ENCODE data around the gene SPEF1. TPM values are rescaled to one million over a fixed set of nuclear protein-coding genes. Genes with fewer than 3 reads are reported as not detected.

SPEF1 gene
- polyA plus RNA-seq, 3 donors, result 0.09 TPM; not detected in 2

DNA sequence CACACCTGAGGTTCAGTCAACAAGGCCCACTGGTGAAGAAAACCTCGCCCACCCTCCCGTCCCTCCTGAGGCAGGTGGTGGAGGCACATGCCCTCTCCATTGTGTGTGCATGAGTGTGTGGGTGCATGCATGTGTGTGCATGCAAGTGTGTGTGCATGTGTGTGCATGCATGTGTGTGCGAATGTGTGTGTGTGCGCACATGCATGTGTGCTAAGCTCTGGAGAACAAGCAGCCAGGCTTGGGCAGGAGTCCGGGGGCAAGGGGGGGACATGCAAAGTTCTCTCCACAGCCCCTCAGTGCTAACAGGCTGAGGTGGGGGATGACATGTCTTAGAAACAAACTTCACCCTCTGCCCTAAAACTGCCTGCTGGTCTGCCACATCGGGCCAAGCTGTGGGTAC lies 51.9 kb downstream of the SPEF1 start:
- Histone ChIP-seq H2AFZ (ENCODE audit: insufficient read depth, low read depth, low read length, poor library complexity, severe bottlenecking) (no peak overlapping the region), H3K27ac (ENCODE audit: low read depth in 1 of 2, low read length in 2 of 2) (no peak overlapping the region), H3K9me3 (replicated peaks in 1 of 2; ENCODE audit: control insufficient read depth in 1 of 2, insufficient read depth in 1 of 2, low read length in 2 of 2) (peaks cover 0 to 4% of the 10 kb centered on the region in 2 donors), H4K20me1 (ENCODE audit: insufficient read depth, low read length) (no peaks in the 10 kb centered on the region), H3K36me3 (replicated peaks in 1 of 2; ENCODE audit: control insufficient read depth in 1 of 2, insufficient read depth in 2 of 2, low read length in 2 of 2) (no peaks in the 10 kb centered on the region), H3K9ac (ENCODE audit: insufficient read depth, low read length, poor library complexity, severe bottlenecking) (no peak overlapping the region), H3K4me2 (replicated peaks; ENCODE audit: extremely low read depth, low read length, poor library complexity, severe bottlenecking) (no peak overlapping the region), H3K27me3 (ENCODE audit: control insufficient read depth in 2 of 2, insufficient read depth in 2 of 2, low read length in 2 of 2) (peaks cover 0 to 50% of the 10 kb centered on the region in 2 donors), H3K79me2 (ENCODE audit: insufficient read depth, low read length) (no peaks in the 10 kb centered on the region), H3K4me1 (ENCODE audit: control insufficient read depth in 1 of 2, insufficient read depth in 2 of 2, low read length in 2 of 2) (no peaks in the 10 kb centered on the region), H3K4me3 (replicated peaks in 1 of 3; ENCODE audit: low read depth in 2 of 3, low read length in 3 of 3) (no peak overlapping the region)
- intact Hi-C loops (cut with micrococcal nuclease), result no loop called here
- H3K36me3 Mint-ChIP-seq, result no peaks in the 10 kb centered on the region
- no peak overlapping the region for H3K4me3 Mint-ChIP-seq
- WGBS (ENCODE audit: insufficient coverage), result 94% methylated on average over 2 of the region's 6 CpGs
- TF ChIP-seq, protein P1, sequence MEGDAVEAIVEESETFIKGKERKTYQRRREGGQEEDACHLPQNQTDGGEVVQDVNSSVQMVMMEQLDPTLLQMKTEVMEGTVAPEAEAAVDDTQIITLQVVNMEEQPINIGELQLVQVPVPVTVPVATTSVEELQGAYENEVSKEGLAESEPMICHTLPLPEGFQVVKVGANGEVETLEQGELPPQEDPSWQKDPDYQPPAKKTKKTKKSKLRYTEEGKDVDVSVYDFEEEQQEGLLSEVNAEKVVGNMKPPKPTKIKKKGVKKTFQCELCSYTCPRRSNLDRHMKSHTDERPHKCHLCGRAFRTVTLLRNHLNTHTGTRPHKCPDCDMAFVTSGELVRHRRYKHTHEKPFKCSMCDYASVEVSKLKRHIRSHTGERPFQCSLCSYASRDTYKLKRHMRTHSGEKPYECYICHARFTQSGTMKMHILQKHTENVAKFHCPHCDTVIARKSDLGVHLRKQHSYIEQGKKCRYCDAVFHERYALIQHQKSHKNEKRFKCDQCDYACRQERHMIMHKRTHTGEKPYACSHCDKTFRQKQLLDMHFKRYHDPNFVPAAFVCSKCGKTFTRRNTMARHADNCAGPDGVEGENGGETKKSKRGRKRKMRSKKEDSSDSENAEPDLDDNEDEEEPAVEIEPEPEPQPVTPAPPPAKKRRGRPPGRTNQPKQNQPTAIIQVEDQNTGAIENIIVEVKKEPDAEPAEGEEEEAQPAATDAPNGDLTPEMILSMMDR (IDR thresholded peaks at IDR 0.05), result no peak
- peaks cover 0 to 5% (median 0%) of the 10 kb centered on the region in 7 donors for H3K9me3 Mint-ChIP-seq
- DNase-seq, result no peak
- peaks cover 11% of the 10 kb centered on the region for H3K4me1 Mint-ChIP-seq
- H3K27ac Mint-ChIP-seq, result no peak overlapping the region
- H3K27me3 Mint-ChIP-seq (ENCODE audit: low read depth in 3 of 3), result peaks cover 39 to 60% (median 55%) of the 10 kb centered on the region in 3 donors

DNA sequence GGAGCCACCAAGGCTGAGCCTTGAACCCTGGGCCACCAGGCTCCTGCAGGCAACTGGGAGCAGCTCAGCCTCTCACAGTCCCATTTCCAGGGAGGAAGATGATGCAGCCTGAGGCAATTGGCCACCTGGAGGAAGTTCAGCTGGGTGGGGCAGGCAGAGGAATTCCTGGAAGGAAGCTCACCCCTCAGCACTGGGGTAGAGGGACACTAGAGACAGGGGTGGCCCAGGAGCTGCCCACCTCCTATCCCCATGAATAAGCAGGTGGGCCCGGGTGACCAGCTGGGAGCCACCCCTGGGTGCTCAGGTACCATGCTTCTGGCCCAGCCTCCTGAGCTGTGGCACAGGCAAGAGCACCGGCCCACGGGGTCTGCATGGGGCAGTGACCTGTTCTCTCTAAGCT lies 52.4 kb downstream of the SPEF1 start:
- H3K27ac Mint-ChIP-seq, result no peak overlapping the region
- Histone ChIP-seq H3K27ac (ENCODE audit: low read depth in 1 of 2, low read length in 2 of 2) (no peak overlapping the region), H3K4me3 (replicated peaks in 1 of 3; ENCODE audit: low read depth in 2 of 3, low read length in 3 of 3) (no peak overlapping the region), H4K20me1 (ENCODE audit: insufficient read depth, low read length) (no peaks in the 10 kb centered on the region), H2AFZ (ENCODE audit: insufficient read depth, low read depth, low read length, poor library complexity, severe bottlenecking) (no peak overlapping the region), H3K9ac (ENCODE audit: insufficient read depth, low read length, poor library complexity, severe bottlenecking) (no peak overlapping the region), H3K27me3 (ENCODE audit: control insufficient read depth in 2 of 2, insufficient read depth in 2 of 2, low read length in 2 of 2) (peaks cover 0 to 50% of the 10 kb centered on the region in 2 donors), H3K9me3 (replicated peaks in 1 of 2; ENCODE audit: control insufficient read depth in 1 of 2, insufficient read depth in 1 of 2, low read length in 2 of 2) (peaks cover 0 to 4% of the 10 kb centered on the region in 2 donors), H3K36me3 (replicated peaks in 1 of 2; ENCODE audit: control insufficient read depth in 1 of 2, insufficient read depth in 2 of 2, low read length in 2 of 2) (no peaks in the 10 kb centered on the region), H3K79me2 (ENCODE audit: insufficient read depth, low read length) (no peaks in the 10 kb centered on the region), H3K4me1 (ENCODE audit: control insufficient read depth in 1 of 2, insufficient read depth in 2 of 2, low read length in 2 of 2) (no peaks in the 10 kb centered on the region), H3K4me2 (replicated peaks; ENCODE audit: extremely low read depth, low read length, poor library complexity, severe bottlenecking) (no peak overlapping the region)
- TF ChIP-seq, protein P1 (IDR thresholded peaks at IDR 0.05), result no peak
- 67% methylated on average over 1 of the region's 3 CpGs for WGBS (ENCODE audit: insufficient coverage)
- peaks cover 38 to 55% (median 55%) of the 10 kb centered on the region in 3 donors for H3K27me3 Mint-ChIP-seq (ENCODE audit: low read depth in 3 of 3)
- no peak overlapping the region for H3K4me3 Mint-ChIP-seq
- H3K9me3 Mint-ChIP-seq, result peaks cover 0 to 5% (median 0%) of the 10 kb centered on the region in 7 donors
- H3K36me3 Mint-ChIP-seq, result no peaks in the 10 kb centered on the region
- no peak for DNase-seq
- intact Hi-C loops (cut with micrococcal nuclease), result no loop called here
- peaks cover 13% of the 10 kb centered on the region for H3K4me1 Mint-ChIP-seq
